HFFc6 (cell line): ENCODE measurements around the gene ATP5PO. TPM values are rescaled to one million over a fixed set of nuclear protein-coding genes. Genes with fewer than 3 reads are reported as not detected.

Source experiments
- DNase-seq: peaks from one replicate; pipeline ENCODE4 v3.0.0-alpha.2; 2018
- H3K27ac Mint-ChIP-seq: 2 replicates; pipeline ENCODE4 v1.8.0; 2020; ENCODE audit warnings: mild to moderate bottlenecking, mixed read lengths
- H3K27me3 Mint-ChIP-seq: 2 replicates; pipeline ENCODE4 v1.8.0; 2021; ENCODE audit warnings: mild to moderate bottlenecking, moderate library complexity, mixed read lengths; ENCODE audit not compliant: insufficient read depth
- H3K36me3 Mint-ChIP-seq: 2 replicates; pipeline ENCODE4 v1.8.0; 2021; ENCODE audit warnings: low read depth, mixed read lengths
- H3K4me1 Mint-ChIP-seq: 2 replicates; pipeline ENCODE4 v1.8.0; 2020; ENCODE audit warnings: low read depth, mixed read lengths
- H3K4me3 Mint-ChIP-seq: 2 replicates; pipeline ENCODE4 v1.8.0; 2020; ENCODE audit warnings: mild to moderate bottlenecking, moderate library complexity, mixed read lengths
- H3K9me3 Mint-ChIP-seq: 2 replicates; pipeline ENCODE4 v1.8.0; 2020; ENCODE audit warnings: mild to moderate bottlenecking, mixed read lengths
- total RNA-seq, 6 experiments: library from RNA; stranded (reverse); fragmentation: NEBNext Ultra II Directional; extraction: Animal tissue kit (Norgen Biotek cat#: 25700); gene quantifications; 2 replicates in 1 of 6; 3 replicates in 5 of 6; pipeline ENCODE4 v1.2.3, GENCODE V29; 2021
- TF ChIP-seq, protein P1 (sequence below): fragments of 200-600 bp; sonication (generic); IDR thresholded peaks from 2 replicates; pipeline ENCODE4 v1.5.0; 2021; ENCODE audit warnings: antibody characterized with exemption, mild to moderate bottlenecking

Gene ATP5PO
- total RNA-seq, 6 experiments from 2014 or later, result 175 to 206 (median 192) TPM

DNA sequence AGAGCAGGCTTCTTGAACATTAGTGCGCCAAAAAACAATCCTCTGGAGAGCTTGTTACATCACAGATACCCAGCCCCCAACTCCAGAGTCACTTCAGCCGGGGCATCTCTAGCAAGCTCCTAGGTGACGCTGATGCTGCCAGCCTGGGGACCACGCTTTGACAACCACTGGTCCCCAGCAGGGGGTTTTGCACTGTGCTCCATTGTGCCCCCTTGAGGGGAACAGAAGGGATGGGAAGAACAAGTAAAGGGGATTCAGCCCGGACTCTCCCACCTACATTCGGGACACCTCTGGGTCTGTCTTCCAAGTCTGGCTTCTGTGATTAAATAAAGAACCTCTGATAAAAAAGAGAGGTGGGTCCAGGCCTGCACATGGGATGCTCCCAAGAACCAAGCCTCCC, 60.4 kb downstream of the ATP5PO start:
- H3K36me3 Mint-ChIP-seq, result no peaks in the 10 kb centered on the region
- peaks cover 8% of the 10 kb centered on the region for H3K27me3 Mint-ChIP-seq
- no peak overlapping the region for H3K4me3 Mint-ChIP-seq
- H3K4me1 Mint-ChIP-seq, result peaks cover 16% of the 10 kb centered on the region
- H3K27ac Mint-ChIP-seq, result no peak overlapping the region
- TF ChIP-seq, protein P1, sequence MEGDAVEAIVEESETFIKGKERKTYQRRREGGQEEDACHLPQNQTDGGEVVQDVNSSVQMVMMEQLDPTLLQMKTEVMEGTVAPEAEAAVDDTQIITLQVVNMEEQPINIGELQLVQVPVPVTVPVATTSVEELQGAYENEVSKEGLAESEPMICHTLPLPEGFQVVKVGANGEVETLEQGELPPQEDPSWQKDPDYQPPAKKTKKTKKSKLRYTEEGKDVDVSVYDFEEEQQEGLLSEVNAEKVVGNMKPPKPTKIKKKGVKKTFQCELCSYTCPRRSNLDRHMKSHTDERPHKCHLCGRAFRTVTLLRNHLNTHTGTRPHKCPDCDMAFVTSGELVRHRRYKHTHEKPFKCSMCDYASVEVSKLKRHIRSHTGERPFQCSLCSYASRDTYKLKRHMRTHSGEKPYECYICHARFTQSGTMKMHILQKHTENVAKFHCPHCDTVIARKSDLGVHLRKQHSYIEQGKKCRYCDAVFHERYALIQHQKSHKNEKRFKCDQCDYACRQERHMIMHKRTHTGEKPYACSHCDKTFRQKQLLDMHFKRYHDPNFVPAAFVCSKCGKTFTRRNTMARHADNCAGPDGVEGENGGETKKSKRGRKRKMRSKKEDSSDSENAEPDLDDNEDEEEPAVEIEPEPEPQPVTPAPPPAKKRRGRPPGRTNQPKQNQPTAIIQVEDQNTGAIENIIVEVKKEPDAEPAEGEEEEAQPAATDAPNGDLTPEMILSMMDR, result peak; percentile 39
- no peak for DNase-seq
- no peaks in the 10 kb centered on the region for H3K9me3 Mint-ChIP-seq

DNA sequence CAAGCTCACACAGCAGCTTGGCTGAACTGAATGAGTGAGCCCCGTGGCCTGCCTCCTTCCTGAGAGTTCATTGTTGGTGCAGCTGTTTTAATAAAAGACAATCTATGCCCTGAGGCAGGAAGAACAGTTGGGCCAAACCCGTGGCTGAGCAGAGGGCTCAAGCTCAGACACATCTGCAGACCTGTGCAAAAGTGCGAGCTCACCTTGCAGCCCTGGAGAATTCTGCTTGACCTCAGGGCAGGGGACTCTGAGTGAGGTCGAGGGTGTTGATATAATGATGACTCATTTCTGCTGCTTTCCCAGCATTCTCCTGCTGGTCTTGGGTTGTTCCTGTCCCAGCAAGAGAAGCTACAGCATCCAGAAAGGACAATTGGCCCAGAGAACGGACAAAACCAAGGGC, 61.0 kb downstream of the ATP5PO start:
- TF ChIP-seq, protein P1, result no peak
- Mint-ChIP-seq H3K36me3 (no peaks in the 10 kb centered on the region), H3K27me3 (peaks cover 8% of the 10 kb centered on the region), H3K9me3 (no peaks in the 10 kb centered on the region), H3K4me1 (peaks cover 22% of the 10 kb centered on the region), H3K4me3 (no peak overlapping the region), H3K27ac (no peak overlapping the region)
- DNase-seq, result peak; percentile 10

Other genes starting within 250 kb of the ATP5PO start
- gene MRPS6, start 157.8 kb upstream of the ATP5PO start, total RNA-seq, result 10 to 100 TPM; 57.1 to 89.6 (median 62.8) TPM
- 10 to 100 TPM in 2 of 6 experiments, 1 to 10 TPM in 4; 7.3 to 21.1 (median 8.8) TPM for gene SLC5A3, start 157.8 kb upstream of the ATP5PO start, total RNA-seq